Subcutaneous abdominal adipose tissue (tissue), 5 donors: ENCODE results near the gene PUS10.

Source experiments
- H3K27ac ChIP-seq: one replicate; pipeline ENCODE4 v1.7.0; 2013; ENCODE audit warnings: low read depth, mild to moderate bottlenecking, inconsistent platforms, low read length, moderate library complexity
- H3K27me3 ChIP-seq, 5 donors: one replicate each; pipeline ENCODE4 v1.7.0; 2013; ENCODE audit warnings: low read length in 5 of 5, inconsistent platforms in 1 of 5; ENCODE audit not compliant: control insufficient read depth in 5 of 5, insufficient read depth in 4 of 5
- H3K36me3 ChIP-seq, 5 donors: one replicate each; pipeline ENCODE4 v1.7.0; 2013; ENCODE audit warnings: low read length in 5 of 5; ENCODE audit not compliant: control insufficient read depth in 5 of 5, insufficient read depth in 5 of 5
- H3K4me1 ChIP-seq, 5 donors: one replicate each; pipeline ENCODE4 v1.7.0; 2013; ENCODE audit warnings: low read length in 5 of 5, mild to moderate bottlenecking in 3 of 5, moderate library complexity in 1 of 5; ENCODE audit not compliant: control insufficient read depth in 5 of 5, insufficient read depth in 5 of 5
- H3K4me3 ChIP-seq, 5 donors: one replicate each; pipeline ENCODE4 v1.7.0; 2013; ENCODE audit warnings: low read length in 5 of 5, low read depth in 1 of 5
- H3K9ac ChIP-seq, 5 donors: one replicate each; pipeline ENCODE4 v1.7.0; 2013; ENCODE audit warnings: low read length in 5 of 5, mild to moderate bottlenecking in 4 of 5, moderate library complexity in 3 of 5
- H3K9me3 ChIP-seq, 5 donors: one replicate each; pipeline ENCODE4 v1.7.0; 2013; ENCODE audit warnings: low read length in 5 of 5; ENCODE audit not compliant: control insufficient read depth in 5 of 5
- donor health status: healthy.
- donor health status: healthy.
- donor health status: healthy.
- donor health status: healthy.
- donor health status: healthy.

Gene PUS10

GRCh38 chr2:60961457-60961856, 56.6 kb downstream of the PUS10 start:
- H3K9ac ChIP-seq: no peak overlapping the region
- H3K4me3 ChIP-seq: no peak overlapping the region
- H3K27me3 ChIP-seq: no peaks in the 10 kb centered on the region
- no peaks in the 10 kb centered on the region for H3K9me3 ChIP-seq
- H3K36me3 ChIP-seq: peaks cover 0 to 8% (median 0%) of the 10 kb centered on the region in 5 donors
- peaks cover 0 to 3% (median 0%) of the 10 kb centered on the region in 5 donors for H3K4me1 ChIP-seq
- H3K27ac ChIP-seq: no peak overlapping the region

- Histone ChIP-seq H3K36me3 (peaks cover 0 to 12% (median 0%) of the 10 kb centered on the region in 5 donors), H3K27me3 (no peaks in the 10 kb centered on the region), H3K27ac (no peak overlapping the region), H3K9ac (no peak overlapping the region), H3K4me3 (no peak overlapping the region), H3K9me3 (no peaks in the 10 kb centered on the region), H3K4me1 (peaks cover 0 to 3% (median 0%) of the 10 kb centered on the region in 5 donors)
Observed at GRCh38 chr2:60960706-60961105, 57.3 kb downstream of the PUS10 start.

GRCh38 chr2:60959501-60959900, 58.6 kb downstream of the PUS10 start:
- Histone ChIP-seq H3K4me1 (peaks cover 0 to 3% (median 0%) of the 10 kb centered on the region in 5 donors), H3K27ac (peak overlapping the region; percentile 41), H3K27me3 (no peaks in the 10 kb centered on the region), H3K4me3 (no peak overlapping the region), H3K36me3 (peaks cover 0 to 16% (median 0%) of the 10 kb centered on the region in 5 donors), H3K9ac (no peak overlapping the region), H3K9me3 (no peaks in the 10 kb centered on the region)

GRCh38 chr2:60958800-60959199, 59.3 kb downstream of the PUS10 start:
- no peak overlapping the region for H3K9ac ChIP-seq
- H3K4me1 ChIP-seq: peaks cover 0 to 3% (median 0%) of the 10 kb centered on the region in 5 donors
- no peak overlapping the region for H3K4me3 ChIP-seq
- H3K9me3 ChIP-seq: no peaks in the 10 kb centered on the region
- peak overlapping the region; percentile 41 for H3K27ac ChIP-seq
- H3K27me3 ChIP-seq: no peaks in the 10 kb centered on the region
- peaks cover 5 to 23% (median 6%) of the 10 kb centered on the region in 5 donors for H3K36me3 ChIP-seq

- Histone ChIP-seq H3K27ac (no peak overlapping the region), H3K36me3 (peaks cover 5 to 26% (median 10%) of the 10 kb centered on the region in 5 donors), H3K4me3 (no peak overlapping the region), H3K9ac (no peak overlapping the region), H3K27me3 (no peaks in the 10 kb centered on the region), H3K9me3 (no peaks in the 10 kb centered on the region), H3K4me1 (peaks cover 0 to 3% (median 0%) of the 10 kb centered on the region in 5 donors)
Observed at GRCh38 chr2:60958361-60958760, 59.7 kb downstream of the PUS10 start.

GRCh38 chr2:60957643-60958042, 60.4 kb downstream of the PUS10 start:
- Histone ChIP-seq H3K36me3 (peaks cover 5 to 31% (median 12%) of the 10 kb centered on the region in 5 donors), H3K9ac (no peak overlapping the region), H3K27ac (no peak overlapping the region), H3K27me3 (no peaks in the 10 kb centered on the region), H3K4me3 (no peak overlapping the region), H3K9me3 (no peaks in the 10 kb centered on the region), H3K4me1 (peaks cover 0 to 3% (median 0%) of the 10 kb centered on the region in 5 donors)

GRCh38 chr2:60957224-60957623, 60.8 kb downstream of the PUS10 start:
- Histone ChIP-seq H3K9me3 (no peaks in the 10 kb centered on the region), H3K27ac (no peak overlapping the region), H3K4me3 (no peak overlapping the region), H3K4me1 (peaks cover 0 to 3% (median 0%) of the 10 kb centered on the region in 5 donors), H3K9ac (no peak overlapping the region), H3K36me3 (peaks cover 5 to 32% (median 13%) of the 10 kb centered on the region in 5 donors), H3K27me3 (no peaks in the 10 kb centered on the region)

GRCh38 chr2:60954139-60954538, 63.9 kb downstream of the PUS10 start:
- Histone ChIP-seq H3K27ac (no peak overlapping the region), H3K9ac (no peak overlapping the region), H3K36me3 (peaks cover 7 to 29% (median 13%) of the 10 kb centered on the region in 5 donors), H3K4me1 (peaks cover 0 to 2% (median 0%) of the 10 kb centered on the region in 5 donors), H3K4me3 (no peak overlapping the region), H3K9me3 (no peaks in the 10 kb centered on the region), H3K27me3 (no peaks in the 10 kb centered on the region)

GRCh38 chr2:60948926-60949579, 69.0 kb downstream of the PUS10 start:
- Histone ChIP-seq H3K27ac (no peak overlapping the region), H3K36me3 (peaks cover 4 to 23% (median 13%) of the 10 kb centered on the region in 5 donors)

GRCh38 chr2:60948161-60948560, 69.9 kb downstream of the PUS10 start:
- Histone ChIP-seq H3K9me3 (no peaks in the 10 kb centered on the region), H3K27ac (no peak overlapping the region), H3K4me1 (no peaks in the 10 kb centered on the region), H3K4me3 (no peak overlapping the region), H3K27me3 (no peaks in the 10 kb centered on the region), H3K36me3 (peaks cover under 1 to 15% (median 8%) of the 10 kb centered on the region in 5 donors), H3K9ac (no peak overlapping the region)

More at GRCh38 chr2:60948926-60949579, 69.0 kb downstream of the PUS10 start:
- no peak overlapping the region for H3K9ac ChIP-seq
- H3K27me3 ChIP-seq: no peaks in the 10 kb centered on the region
- H3K4me3 ChIP-seq: no peak overlapping the region
- H3K9me3 ChIP-seq: no peaks in the 10 kb centered on the region
- H3K4me1 ChIP-seq: no peaks in the 10 kb centered on the region
